DOHH2 (cell line): Measurements from ENCODE around the gene TCEAL9.

ENCODE experiments used
- CTCF ChIP-seq: fragments of 200-600 bp; sonication (generic); IDR thresholded peaks from one replicate; pipeline ENCODE4 v1.5.1; 2014; ENCODE audit warnings: antibody characterized with exemption, mild to moderate bottlenecking, low read depth, low read length; ENCODE audit not compliant: poor library complexity, severe bottlenecking
- EZH2phosphoT487 ChIP-seq: fragments of 200-600 bp; sonication (generic); IDR thresholded peaks from 2 replicates; pipeline ENCODE4 v1.6.1; 2017; ENCODE audit warnings: borderline replicate concordance, mild to moderate bottlenecking, antibody characterized with exemption, low read length, moderate library complexity, mixed read lengths

GRCh38 chrX:103376979-103377324 is 20.6 kb downstream of the TCEAL9 start:
- no peak for TF ChIP-seq CTCF
- no peak for TF ChIP-seq EZH2phosphoT487
